GM12865 (cell line): Measurements from ENCODE around the gene ASPSCR1.

Experiments
- DNase-seq: peaks from one replicate; pipeline ENCODE4 v3.0.0; 2010; ENCODE audit warnings: low read depth
- H3K4me3 ChIP-seq: 2 replicates; pipeline ENCODE4 v1.5.1; 2011; ENCODE audit warnings: mild to moderate bottlenecking, low read depth, low read length, control low read depth
- TF ChIP-seq, protein P1 (sequence below): IDR thresholded peaks from 2 replicates; pipeline ENCODE4 v1.5.1; 2011; ENCODE audit warnings: low read length, control low read depth, low read depth, inconsistent platforms; ENCODE audit not compliant: insufficient read depth; ENCODE audit errors: missing control alignments

The ASPSCR1 gene

DNA sequence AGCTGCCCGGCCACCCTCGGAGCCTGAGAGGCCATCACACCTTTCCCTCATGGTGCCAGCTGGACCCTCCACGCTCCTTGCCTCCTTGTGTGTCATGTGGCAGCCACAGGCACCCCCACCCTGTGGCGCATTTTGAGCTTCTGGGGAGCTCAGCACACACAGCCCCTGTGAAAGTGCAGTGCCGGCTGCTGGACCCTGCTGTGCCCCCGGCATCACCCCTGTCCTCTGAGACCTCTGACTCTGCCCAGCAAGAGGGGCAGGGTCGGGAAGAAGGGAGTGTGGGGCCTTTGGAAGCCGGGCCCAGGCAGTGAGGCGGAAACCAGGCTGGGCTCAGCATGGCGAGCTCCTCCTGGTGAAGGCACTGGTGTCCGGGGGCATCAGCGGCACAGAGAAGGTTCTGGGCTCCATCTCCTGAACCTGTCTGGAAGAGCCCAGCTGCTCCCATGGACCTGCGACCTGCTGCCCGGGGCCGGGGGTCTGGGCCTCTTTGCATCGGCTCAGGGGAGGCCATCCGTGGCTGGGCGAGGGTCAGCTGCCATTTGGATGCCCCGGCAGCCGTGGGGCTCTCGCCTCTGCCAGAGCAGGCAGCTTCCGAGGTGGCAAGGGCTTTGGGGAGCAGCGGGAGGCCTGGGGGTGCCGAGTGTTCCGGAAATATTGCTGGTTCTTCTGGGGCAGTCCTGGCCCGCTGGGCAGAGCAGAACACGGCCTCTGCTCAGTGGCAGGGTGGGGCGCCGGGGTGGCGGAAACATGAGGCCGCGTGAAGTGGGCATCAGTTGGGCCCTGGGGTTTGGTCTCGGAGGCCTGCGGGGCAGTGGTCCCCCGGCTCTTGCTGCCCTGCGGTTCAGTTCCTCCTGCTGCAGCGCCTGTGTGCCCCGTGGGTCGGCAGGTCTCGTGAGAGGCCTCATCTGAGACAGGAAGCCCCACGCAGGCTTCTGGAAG lies 27.4 kb downstream of the ASPSCR1 start:
- TF ChIP-seq, protein P1, sequence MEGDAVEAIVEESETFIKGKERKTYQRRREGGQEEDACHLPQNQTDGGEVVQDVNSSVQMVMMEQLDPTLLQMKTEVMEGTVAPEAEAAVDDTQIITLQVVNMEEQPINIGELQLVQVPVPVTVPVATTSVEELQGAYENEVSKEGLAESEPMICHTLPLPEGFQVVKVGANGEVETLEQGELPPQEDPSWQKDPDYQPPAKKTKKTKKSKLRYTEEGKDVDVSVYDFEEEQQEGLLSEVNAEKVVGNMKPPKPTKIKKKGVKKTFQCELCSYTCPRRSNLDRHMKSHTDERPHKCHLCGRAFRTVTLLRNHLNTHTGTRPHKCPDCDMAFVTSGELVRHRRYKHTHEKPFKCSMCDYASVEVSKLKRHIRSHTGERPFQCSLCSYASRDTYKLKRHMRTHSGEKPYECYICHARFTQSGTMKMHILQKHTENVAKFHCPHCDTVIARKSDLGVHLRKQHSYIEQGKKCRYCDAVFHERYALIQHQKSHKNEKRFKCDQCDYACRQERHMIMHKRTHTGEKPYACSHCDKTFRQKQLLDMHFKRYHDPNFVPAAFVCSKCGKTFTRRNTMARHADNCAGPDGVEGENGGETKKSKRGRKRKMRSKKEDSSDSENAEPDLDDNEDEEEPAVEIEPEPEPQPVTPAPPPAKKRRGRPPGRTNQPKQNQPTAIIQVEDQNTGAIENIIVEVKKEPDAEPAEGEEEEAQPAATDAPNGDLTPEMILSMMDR, result no peak
- no peak overlapping the region for H3K4me3 ChIP-seq

DNA sequence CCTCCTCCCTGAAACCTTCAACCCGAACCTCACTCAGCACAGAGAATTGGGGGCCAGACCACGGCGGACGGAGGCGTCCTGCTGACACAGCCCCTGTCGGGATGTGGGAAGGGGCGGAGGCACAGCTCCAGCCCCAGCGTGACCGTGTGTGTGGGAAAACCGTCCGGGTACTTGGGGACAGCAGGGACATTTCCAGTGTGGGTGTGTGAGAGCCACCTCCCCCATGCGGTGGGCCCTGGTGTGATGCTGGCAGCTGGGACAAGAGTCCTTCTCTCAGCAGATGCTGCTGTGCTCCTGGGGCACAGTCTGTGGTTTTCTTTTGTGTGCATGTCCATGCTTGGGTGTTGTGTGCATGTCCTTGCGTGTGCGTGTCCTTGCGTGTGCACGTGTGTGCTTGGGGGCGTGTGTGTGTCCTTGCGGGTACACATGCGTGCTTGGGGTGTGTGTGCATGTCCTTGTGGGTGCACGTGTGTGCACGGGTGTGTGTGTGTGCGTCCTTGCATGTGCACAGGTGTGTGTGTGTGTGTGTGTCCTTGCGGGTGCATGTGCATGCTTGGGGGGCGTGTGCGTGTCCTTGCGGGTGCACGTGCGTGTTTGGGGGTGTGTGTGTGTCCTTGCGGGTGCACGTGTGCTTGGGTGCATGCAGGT lies 28.4 kb downstream of the ASPSCR1 start:
- H3K4me3 ChIP-seq, result no peak overlapping the region
- TF ChIP-seq, protein P1, result no peak
- DNase-seq, result no peak

More for the DNA sequence above, 27.4 kb downstream of the ASPSCR1 start:
- DNase-seq, result no peak

DNA sequence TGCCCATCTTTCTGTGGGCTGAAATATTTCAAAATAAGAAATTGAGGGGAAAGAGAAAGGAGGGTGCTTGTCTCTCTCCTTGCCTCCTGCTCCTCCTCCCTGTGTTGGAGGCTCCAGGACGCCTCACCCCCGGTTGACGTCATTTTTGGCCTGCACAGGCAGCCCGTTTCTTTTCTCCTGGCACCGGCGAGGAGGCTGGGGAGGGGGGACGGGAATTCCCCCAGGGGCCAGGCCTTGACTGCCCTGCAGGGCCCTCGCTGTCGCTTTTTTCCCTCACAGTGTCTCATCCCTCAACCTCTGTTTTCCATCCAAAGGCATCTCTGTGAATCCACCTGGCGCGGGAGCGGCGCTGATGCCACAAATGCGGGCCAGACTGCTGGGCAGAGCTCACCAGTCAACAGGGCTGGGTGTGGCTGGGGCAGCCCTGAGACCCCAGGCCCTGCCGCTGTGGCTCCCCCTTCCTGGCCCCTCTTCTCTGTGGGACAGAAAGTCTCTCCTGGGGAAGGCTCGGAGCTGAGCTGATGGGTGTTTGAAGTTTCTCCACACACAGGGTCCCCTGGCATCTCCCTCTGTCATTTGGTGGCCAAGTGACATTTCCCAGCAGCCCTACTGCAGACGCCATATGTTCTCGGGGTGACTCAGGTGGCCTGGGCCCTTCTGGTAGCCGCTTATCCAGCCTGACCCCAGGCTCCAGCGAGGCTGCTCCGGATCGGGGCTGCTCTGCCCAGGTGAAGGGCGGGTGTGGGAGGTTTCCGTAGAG lies 29.2 kb downstream of the ASPSCR1 start:
- TF ChIP-seq, protein P1, result no peak
- no peak for DNase-seq
- no peak overlapping the region for H3K4me3 ChIP-seq

DNA sequence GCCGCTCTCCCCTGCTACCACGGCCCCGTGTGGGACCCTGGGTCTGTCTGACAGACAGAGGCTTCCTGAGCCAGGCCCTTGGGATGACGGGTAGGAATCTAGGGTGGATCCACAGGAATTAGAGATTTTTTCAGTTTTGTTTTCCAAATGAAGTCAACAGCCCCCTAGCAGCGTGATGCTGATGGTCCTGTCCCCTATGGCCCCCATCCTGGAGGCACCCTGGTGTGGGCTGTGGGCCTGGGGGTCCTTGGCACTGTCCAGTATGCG lies 29.7 kb downstream of the ASPSCR1 start:
- DNase-seq, result no peak
- H3K4me3 ChIP-seq, result no peak overlapping the region
- TF ChIP-seq, protein P1, result no peak

- no peak for DNase-seq
- TF ChIP-seq, protein P1, result no peak
- H3K4me3 ChIP-seq, result no peak overlapping the region
Measured at GRCh38 chr17:82007495-82008257, 30.2 kb downstream of the ASPSCR1 start.

DNA sequence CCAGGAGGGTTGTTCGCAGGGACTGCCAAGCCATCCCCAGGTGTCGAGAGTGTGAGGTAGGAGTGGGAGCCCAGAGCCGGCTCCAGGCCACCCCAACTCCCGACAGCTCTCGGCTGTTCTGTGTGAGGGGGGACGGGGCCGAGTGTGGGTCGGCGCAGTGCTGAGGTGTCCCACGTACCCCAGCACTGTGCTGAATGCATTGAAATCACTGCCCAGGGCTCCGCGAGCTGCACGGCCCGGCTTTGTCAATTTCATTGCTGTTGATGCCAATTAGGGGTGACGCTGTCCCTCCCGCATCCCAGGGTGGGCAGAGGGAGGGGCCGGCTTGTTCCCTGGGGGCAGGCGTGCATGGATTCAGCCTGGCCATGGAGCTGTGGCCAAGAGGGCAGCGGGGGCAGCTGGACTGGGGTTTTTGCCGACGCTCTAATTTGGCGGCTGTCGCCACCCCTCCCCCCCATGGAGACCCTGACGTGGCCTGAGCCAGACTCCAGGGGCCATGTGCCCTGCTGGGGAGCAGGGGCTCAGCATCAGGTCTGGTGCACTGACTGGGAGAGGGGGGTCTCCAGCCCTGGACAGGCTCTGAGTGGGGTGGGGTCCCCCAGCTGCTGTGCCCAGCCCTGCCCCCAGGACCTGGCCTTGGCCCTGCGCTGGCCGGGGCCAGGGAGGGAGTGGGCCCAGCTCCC lies 31.0 kb downstream of the ASPSCR1 start:
- no peak for DNase-seq
- TF ChIP-seq, protein P1, result no peak
- H3K4me3 ChIP-seq, result no peak overlapping the region
